Left renal cortex interstitium (tissue), 4 donors: ENCODE measurements around the gene SMS. TPM values are rescaled to one million over a fixed set of nuclear protein-coding genes. Genes with fewer than 3 reads are reported as not detected.

Experiments
- DNase-seq, 4 donors: peaks; one replicate each; pipeline ENCODE4 v3.0.0-alpha.2; 2013; ENCODE audit warnings: low read depth in 4 of 4, low spot score in 2 of 4, missing footprints in 1 of 4
- polyA plus RNA-seq, 4 donors: library from polyadenylated mRNA; unstranded; fragments of 120-200 nt; gene quantifications; one replicate each; pipeline ENCODE4 v1.2.1, GENCODE V29; 2013; ENCODE audit not compliant: insufficient read length in 4 of 4

SMS gene
- polyA plus RNA-seq, 4 donors, result 136 to 150 (median 144) TPM

DNA sequence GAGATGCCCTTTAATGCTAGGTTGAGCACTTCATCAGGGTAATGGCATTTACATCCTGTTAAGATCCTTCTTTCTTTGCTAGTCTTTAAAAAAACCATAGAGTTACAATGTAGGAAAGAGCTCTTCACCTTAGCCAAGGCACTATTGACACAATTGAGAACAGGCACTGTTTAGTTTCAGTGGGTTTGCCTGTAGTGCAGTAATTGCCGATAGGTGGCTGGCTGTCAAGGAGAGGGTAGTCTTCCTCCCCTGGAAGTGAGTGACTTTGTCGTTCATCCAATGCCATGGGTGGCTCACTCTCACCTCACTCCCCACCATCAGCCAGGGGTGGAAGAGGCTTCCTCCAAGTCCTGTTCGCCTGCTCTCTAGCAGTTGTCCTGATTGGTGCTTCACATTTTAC lies 34.7 kb downstream of the SMS start:
- DNase-seq, result no peak

DNA sequence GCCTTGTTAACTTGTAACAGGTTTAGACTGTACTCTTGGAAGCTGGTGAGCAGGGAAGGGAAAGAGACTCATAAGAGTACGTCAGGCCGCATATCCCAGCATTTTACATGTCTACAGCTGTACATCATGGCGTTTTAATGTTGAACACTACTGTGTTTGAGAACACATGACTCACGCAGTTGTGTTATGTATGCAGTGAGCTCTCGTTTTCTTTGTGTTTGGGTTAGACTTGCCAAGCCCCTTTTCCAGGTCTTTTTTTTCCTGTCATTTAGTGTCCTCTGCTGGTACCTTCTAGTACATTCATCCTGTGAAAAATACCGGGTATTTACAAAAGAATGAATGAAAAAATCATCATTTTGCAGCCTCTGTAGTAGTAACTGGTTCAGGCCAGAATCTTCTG lies 35.3 kb downstream of the SMS start:
- DNase-seq, result no peak

DNA sequence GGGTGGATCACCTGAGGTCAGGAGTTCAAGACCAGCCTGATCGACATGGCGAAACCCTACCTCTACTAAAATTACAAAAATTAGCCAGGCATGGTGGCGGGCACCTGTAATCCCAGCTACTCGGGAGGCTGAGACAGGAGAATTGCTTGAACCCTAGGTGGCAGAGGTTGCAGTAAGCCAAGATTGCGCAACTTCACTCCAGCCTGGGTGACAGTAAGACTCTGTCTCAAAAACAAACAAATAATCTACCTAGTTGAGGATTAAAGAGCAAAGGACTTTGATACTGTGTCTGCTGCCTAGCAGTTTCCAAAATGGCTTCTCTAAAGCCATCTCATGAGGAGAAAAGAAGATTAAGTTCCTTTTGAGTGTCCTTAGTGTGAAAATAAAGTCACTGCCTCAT lies 37.8 kb downstream of the SMS start:
- DNase-seq, result no peak

DNA sequence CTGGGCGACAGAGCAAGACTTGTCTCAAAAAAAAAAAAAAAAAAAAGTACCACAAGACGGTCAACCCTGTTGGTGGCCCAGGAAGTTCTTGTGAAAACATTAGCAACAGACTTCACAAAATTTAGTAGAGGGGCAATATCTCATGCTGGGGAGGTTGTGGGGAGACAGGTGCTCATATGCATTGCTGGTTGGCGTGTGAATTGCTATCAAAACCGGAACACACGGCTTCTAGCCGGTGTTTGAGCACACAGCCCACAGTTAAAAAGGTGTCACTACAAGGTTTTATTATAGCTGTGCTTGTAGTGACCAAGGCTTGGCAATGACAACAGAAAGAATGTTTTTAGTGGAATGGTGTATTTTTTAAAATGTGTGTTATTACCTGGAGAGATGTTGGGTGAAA lies 41.8 kb downstream of the SMS start:
- DNase-seq, result no peak

DNA sequence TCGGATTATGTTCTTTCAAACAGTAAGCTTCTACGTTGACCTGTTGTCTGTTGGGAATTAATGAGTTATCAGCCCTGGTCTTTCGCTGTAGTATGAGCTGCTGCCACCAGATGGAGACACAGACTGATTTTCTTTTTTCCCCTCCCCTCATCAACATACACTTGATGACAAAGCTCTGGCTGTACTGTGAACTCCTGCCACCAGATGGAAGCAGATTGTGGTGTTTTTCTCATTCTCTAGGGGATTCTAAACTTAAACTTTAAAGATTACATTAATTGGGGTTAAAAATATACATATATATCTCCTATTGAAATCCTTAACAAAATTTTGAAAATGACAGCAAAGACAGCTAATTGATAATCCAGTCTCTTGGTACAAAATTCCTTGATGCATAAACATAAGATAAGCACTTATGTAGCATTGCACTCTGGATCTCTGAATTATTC lies 44.8 kb downstream of the SMS start:
- peak; percentile 31 to 50 (median 42) for DNase-seq

DNA sequence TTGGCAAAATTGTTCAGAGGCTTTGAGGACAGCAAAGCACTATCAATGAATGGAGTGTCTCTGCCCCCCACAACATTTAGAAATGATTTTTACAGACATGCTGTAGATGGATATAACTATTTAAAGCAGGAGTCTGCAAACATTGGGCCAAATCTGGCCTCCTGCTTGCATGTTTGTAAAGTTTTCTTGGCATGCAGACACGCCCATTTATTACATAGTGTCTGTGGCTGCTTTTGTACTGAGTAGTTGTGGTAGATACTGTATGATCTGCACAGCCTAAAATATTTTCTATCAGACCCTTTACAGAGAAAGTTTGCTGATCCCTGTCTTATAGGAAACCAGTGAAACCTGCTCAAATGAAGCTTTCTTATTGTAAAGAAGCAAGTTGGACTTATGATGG lies 46.1 kb downstream of the SMS start:
- no peak for DNase-seq

DNA sequence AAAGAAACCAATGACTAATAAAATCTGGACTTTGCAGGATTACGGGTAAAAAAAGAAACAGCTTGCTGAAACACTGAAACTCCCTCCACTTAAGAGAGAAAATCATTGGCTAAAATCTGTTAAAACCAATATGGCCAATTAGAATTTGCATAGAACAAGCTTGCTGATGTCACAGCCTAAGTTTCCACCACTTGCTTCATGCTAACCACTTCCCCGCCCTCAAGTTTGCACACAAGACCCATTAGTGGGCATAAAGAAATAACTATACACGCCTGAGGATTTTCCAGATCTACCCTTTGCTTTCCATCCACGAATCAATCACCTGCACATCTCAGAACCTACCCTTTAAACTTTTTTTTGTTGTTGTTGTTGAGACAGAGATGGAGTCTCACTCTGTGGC lies 48.9 kb downstream of the SMS start:
- no peak for DNase-seq

DNA sequence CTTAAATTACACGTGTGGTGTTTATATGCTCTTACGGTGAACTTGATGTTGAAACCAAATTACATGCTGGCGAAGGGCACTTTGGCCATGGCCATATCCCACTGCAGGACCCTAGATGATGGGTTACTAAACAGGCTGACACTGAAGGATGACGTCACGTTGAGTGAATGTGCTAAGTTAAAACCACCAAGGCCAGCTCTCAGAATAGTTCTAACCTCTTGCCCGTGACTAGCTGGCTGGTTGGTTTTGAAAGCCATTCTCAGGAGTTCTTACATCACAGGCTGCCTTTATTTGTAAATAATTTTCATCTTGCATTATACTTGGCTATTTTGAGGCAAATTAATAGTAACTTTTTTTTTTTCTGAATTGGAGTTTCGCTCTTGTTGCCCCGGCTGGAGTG lies 50.3 kb downstream of the SMS start:
- no peak for DNase-seq

DNA sequence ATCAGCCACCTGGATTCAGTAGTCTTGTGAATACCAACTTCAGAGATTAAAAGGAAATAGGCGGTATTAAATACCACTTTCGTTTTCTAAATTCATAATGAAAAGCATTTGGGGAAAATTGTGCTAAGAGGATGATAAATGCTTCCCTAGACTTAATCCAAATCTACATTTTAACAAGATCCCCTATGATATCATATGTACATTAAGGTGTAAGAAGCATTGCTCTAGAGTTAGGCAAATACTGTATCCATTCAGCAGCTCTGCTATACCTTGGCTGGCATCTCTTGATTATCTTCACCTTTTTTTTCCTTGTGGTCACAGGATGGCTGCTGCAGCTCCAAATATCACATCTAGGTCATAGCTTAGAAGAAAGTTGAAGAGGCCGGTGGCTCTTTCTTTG lies 51.0 kb downstream of the SMS start:
- DNase-seq, result no peak

DNA sequence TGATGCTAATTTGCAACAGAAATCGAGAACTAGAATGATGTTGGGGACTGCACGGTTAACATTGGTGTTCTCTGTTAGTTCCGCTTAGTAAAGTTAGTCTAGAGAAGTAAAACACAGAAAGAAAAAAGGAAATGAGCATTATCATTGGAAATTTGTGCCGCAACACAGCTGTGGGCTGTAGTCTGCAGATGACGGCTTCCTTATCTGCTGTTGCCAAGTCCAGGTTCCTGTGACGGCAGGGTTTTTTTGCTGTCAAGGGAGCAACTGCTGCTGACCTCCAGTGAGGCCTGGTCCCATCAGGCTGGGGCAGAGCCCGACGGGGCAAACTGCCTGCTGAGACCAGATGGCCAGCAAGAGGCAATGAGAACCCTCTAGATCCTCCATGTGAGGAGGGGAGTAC lies 52.8 kb downstream of the SMS start:
- no peak for DNase-seq

DNA sequence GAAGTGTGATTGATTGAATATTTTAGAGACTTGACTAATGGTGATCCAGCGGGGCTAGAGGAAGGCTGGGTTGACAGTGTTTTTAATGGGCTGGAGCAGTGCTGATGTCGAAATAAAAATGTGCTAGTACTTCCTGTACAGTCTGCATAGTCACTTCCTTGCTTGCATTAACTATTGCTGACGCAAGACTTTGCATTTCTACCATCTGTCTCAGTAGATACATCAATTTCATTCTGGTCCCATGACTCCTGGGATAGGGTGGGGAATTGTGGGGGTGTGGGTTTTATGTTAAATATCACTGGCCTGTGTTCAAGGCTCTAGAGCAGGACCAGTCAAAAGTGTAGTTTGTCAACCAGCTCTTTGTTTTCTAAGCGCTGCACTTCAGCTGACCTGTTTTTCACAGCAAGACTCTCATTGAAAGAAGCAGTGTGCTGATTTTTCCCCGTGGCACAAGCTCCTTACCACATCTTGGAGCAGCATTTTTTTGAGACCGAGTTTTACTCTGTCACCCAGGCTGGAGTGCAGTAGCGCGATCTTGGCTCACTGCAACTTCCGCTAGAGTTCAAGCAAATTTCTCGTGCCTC lies 56.5 kb downstream of the SMS start:
- no peak for DNase-seq

DNA sequence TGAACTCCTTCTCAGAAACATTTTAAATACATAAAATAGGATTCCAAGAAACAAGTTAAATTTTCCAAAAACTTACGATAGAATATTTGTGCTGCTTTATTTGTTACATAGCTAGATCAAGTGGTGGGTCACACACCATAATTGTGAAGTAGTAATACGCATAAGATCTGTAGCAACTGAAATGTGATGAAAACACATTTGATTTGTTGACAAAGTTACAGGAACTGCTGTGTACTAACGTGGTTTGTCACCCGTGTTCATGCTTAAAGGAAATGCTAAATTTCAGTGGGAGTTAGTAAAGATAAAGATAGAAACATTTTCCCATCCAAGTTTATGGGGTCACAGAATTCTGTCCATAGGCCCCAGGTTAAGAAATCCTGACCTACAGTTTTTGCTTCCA lies 57.5 kb downstream of the SMS start:
- no peak for DNase-seq

DNA sequence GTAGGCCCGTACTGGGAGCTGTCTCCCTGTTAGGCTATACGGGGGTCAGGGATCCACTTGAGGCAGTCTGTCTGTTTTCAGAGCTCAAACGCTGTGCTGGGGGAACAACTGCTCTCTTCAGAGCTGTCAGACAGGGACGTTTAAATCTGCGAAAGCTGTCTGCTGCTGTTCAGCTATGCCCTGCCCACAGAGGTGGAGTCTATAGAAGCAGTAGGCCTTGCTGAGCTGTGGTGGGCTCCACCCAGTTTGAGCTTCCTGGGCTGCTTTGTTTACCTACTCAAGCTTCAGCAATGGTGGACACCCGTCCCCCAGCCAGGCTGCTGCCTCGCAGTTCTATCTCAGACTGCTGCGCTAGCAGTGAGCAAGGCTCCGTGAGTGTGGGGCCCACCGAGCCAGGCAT lies 64.4 kb downstream of the SMS start:
- DNase-seq, result no peak

DNA sequence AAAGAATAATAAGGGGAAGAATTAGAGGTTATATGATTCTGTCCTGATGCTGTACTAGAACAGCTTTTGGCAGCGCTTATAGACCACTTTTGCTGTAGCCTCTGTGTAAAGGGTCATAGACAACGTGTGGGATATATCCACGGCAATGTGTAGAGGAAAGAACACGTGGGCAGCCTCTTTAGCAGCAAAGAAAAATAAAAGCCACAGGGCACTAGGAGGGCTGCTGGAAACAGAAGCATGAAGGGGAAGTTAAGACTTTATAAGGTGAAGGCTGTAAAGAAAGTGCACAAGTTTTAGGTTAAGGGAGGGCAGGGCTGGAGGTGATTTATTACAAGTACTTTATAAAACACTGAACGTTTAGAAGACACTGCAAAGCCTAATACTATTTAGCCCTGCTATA lies 71.5 kb downstream of the SMS start:
- no peak for DNase-seq

DNA sequence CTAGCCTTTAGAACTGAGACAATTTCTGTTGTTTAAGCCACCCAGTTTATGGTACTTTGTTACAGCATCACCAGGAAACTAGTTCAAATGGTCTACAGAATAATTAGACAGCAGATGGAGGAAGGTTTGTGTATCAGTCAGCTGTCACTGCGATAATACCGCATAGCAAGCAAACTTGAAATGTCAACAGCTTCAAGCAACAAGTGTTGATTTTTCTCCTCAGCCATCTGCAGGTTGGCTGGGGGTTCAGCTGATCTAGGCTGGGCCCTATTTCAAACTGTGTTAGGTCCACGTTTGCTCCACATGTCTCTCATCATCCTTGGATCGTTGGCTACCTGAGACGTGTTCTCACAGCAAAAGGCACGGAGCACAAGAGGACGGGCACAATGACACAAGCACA lies 72.4 kb downstream of the SMS start:
- DNase-seq, result no peak

DNA sequence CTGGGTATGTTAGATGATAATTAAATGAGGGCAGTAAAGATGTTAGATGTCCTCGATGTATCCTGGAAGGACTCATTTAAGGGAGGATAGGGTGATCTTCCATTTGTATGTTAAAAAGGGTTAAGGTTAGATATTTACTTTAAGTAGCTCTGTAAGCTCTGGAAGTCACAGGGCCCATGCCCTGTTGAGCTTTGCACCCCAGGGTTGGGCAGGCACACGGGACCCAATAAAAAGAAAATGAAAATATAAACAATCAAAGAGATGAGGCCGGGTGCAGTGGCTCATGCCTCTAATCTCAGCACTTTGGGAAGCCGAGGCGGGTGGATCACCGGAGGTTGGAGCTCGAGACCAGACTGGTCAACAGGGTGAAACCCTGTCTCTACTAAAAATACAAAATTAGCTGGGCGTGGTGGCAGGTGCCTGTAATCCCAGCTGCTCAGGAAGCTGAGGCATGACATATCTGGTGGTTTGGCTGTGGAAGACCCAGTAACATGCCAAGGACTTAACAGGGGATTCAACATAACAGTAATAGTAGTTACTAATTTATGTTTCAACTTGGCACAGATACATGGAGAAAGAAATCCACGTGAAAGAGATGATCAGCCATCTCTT lies 74.7 kb downstream of the SMS start:
- no peak for DNase-seq

DNA sequence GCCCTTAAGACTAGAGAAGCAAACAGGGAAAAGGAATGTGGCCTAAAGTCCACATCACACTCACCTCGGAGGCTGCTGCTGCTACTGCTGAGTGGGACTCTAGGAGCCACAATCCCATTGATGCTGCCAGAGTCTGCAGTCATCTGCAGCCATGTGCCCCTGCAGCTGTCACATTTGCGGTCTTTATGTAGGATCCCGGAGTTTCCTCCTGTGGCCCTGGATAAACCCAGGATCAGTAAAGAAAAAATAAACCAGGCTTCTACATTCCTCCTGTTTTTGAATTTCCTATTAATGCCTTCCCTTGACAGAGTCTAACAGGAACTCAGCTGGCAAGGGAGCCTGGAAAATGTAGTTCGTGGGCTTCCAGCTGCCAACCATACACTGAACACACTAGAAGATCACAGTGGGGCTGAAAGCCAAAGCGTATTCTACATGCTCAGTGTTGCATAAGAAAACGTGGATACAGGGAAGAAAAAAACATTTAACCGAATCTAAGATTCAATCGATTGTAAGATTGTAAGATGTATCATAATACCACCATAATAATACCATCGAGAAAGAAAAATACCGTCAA lies 81.3 kb downstream of the SMS start:
- DNase-seq, result no peak

DNA sequence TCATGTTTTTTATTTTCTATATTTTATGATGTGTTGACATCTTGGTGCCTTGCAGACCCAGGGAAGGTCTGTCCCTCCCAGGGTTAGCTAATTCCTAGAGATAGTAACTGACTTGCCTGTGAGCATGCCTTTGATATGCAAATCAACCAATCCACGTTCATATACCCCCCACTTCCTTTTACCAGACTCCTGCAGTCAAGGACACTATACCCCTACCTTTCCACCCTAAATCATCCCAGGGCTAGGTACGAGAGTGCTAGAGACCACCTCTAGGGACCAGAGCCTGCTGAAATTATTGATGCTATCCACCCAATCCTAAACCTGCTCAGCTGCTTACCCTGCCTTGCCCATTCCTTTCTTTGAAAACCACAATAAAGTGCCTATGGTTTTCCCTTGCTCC lies 84.1 kb downstream of the SMS start:
- no peak for DNase-seq

DNA sequence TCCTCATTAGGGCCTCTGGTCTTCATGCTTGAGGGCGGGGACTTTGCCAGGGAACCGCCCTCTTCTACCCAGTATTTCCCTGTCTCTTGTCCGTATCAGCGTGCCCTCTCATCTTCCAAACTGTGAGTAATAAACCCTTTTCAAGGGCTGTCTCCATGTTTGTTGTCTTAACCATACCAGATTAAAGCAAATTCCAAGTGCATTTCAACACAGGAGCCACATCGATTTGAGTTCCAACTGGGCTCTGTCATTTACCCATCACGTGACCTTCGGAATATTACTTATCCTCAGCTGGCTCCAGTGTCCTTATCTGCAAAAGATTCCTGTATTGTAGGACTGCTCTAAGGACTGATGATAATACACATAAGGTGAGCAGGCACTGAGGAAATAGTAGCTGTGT lies 85.2 kb downstream of the SMS start:
- DNase-seq, result no peak

DNA sequence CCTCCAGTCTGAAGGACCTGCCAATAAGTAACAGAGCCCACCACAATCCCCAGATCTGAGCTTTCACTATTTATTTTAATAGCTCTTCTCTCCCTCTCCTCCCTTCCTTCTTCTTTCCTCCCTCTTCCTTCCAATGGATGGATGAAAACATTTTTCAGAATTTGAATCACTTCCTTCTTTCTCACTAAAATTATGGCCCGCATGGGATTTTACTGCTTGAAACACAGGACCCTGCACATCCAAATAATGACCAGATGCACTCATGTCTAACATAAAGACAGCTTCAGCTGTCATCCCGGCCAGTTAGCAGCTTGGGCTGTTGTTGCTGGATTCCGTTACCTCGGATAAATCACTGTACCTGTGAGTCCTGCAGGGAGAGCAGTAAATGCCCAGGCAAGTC lies 86.2 kb downstream of the SMS start:
- no peak for DNase-seq

DNA sequence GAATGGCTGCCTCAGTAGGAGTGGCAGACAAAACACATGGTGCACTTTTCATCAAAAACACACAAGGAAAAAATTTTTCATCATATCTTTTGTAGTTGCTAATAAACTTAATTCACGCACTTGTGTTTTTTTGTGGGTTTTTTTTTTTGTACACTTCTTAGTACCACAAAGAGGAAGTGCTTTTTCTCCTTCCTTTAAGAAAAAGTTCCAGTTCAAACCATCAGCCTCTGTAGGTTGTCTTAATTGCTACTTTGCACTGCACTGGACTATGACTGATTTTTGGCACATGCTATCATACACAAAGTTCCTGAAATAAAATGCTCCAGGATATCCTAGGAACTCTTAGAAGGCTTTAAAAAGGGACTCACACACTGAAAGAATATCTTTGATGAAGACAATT lies 91.6 kb downstream of the SMS start, which contains the start of gene PHEX:
Gene PHEX, plus strand, starts transcription at position 242 of the 400 bp plus-strand sequence. CDS start 681 bp downstream, outside the sequence.
- DNase-seq, result no peak

DNA sequence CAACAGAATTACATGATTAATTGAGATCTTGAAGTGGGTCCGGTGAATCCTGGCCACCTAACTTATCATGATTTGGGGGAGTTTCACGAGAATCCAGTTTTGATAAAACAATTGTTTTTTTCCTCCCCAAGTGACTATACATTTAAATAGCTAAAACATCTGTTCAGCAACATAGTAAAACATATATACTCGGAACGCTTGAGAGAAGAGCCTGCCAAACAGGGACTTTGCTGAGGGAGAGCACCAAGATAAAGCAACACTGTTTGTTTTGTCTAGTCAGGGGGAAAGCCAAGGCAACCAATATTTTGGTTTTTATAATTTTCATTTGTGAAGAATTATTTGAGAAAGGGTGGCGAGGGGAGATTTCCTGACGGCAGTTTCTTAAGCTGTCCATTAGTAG lies 92.0 kb downstream of the SMS start:
- DNase-seq, result no peak

DNA sequence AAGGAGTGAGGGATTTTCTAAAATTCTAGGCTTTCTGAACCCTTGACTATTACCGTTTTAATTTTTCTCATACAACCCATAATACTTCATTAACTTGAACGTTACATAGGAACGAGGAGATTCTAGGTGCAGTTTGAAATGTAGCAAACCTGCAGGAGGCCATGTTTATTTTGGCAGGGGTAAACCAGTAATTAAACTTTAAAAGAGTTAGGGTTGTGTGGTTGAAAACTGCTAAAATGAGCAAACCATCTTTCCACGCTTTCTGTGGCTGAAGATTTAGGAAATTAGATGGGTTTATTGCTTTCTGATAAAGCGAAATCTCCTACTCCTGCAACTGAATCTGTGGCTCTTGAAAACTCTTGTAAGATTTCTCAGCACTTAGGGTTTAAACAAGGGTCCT lies 93.3 kb downstream of the SMS start:
- no peak for DNase-seq
